ENCODE results near the gene CNTNAP1. TPM values are rescaled to one million over a fixed set of nuclear protein-coding genes. Genes with fewer than 3 reads are reported as not detected.

The CNTNAP1 gene
- total and polyA plus RNA-seq, 9 of the 15 experiments (the other 6 are each of a cell fraction or from before 2014, with no cell fraction given): 0.10 to 1.8 (median 0.62) TPM

DNA sequence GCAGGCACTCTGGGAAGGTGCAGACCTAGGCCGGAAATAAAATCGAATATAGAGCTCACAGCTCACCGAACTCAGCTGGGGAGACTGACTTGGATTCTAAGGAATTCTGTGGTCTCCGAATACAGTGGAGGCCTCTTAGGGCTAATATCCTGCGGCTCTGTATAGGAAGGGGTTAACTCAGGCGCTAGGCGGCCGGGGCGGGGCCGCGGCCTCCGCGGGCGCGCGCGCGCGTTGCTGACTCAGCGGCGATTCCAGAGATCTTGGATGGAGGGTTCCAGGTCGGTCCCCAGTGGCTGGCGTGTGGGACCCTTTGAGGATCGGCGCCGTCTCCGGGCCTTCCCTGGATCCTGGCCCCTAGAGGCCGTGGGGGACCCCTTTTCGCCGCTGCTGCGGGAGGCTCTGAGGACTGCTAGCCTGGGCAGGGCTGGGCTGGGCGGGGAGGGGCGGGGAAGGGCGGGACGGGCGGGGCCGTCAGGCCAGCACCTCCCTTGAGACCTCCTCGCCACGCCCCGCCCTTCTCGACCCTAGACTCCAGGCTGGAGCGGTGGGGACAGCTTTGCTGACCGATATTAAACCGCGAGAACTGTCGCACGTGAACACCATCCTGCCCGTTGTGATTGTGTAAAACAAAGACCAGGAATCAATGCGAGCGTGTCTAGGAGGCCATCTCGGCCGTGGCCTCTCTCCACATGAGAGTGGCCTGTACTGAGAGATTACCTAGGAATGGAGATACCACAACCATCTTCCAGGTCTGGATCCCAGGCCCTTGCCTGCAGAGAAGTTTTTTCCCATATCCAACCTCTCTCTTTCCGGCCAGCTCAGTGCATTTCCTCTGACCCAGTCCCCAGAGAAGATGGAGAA is 4.2 kb upstream of the CNTNAP1 start (continued):
- TF ChIP-seq, protein P1, sequence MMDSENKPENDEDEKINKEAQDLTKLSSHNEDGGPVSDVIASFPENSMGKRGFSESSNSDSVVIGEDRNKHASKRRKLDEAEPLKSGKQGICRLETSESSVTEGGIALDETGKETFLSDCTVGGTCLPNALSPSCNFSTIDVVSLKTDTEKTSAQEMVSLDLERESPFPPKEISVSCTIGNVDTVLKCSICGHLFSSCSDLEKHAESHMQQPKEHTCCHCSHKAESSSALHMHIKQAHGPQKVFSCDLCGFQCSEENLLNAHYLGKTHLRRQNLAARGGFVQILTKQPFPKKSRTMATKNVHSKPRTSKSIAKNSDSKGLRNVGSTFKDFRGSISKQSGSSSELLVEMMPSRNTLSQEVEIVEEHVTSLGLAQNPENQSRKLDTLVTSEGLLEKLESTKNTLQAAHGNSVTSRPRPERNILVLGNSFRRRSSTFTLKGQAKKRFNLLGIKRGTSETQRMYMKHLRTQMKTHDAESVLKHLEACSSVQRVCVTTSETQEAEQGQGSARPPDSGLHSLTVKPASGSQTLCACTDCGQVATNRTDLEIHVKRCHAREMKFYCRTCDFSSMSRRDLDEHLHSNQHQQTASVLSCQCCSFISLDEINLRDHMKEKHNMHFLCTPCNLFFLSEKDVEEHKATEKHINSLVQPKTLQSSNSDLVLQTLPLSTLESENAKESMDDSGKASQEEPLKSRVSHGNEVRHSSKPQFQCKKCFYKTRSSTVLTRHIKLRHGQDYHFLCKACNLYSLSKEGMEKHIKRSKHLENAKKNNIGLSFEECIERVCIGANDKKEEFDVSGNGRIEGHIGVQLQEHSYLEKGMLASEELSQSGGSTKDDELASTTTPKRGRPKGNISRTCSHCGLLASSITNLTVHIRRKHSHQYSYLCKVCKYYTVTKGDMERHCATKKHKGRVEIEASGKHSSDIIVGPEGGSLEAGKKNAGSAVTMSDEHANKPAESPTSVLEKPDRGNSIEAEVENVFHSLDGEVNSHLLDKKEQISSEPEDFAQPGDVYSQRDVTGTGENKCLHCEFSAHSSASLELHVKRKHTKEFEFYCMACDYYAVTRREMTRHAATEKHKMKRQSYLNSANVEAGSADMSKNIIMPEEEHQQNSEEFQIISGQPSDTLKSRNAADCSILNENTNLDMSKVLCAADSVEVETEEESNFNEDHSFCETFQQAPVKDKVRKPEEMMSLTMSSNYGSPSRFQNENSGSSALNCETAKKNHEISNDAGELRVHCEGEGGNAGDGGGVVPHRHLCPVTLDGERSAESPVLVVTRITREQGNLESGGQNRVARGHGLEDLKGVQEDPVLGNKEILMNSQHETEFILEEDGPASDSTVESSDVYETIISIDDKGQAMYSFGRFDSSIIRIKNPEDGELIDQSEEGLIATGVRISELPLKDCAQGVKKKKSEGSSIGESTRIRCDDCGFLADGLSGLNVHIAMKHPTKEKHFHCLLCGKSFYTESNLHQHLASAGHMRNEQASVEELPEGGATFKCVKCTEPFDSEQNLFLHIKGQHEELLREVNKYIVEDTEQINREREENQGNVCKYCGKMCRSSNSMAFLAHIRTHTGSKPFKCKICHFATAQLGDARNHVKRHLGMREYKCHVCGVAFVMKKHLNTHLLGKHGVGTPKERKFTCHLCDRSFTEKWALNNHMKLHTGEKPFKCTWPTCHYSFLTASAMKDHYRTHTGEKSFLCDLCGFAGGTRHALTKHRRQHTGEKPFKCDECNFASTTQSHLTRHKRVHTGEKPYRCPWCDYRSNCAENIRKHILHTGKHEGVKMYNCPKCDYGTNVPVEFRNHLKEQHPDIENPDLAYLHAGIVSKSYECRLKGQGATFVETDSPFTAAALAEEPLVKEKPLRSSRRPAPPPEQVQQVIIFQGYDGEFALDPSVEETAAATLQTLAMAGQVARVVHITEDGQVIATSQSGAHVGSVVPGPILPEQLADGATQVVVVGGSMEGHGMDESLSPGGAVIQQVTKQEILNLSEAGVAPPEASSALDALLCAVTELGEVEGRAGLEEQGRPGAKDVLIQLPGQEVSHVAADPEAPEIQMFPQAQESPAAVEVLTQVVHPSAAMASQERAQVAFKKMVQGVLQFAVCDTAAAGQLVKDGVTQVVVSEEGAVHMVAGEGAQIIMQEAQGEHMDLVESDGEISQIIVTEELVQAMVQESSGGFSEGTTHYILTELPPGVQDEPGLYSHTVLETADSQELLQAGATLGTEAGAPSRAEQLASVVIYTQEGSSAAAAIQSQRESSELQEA (IDR thresholded peaks at IDR 0.05; ENCODE audit: low read depth): no peak
- no peak for TF ChIP-seq ZNF3 (CRISPR knock-in tag; IDR thresholded peaks at IDR 0.05)
- 0 out of 2 replicates have a peak, but pooled peaks have one; percentile 14 for TF ChIP-seq MXI1 (IDR thresholded peaks at IDR 0.05; ENCODE audit: low read depth, low read length)
- TF ChIP-seq ESRRA (IDR thresholded peaks at IDR 0.05; ENCODE audit: borderline replicate concordance, low read depth): peak; percentile 56; the same call in 1 of the 2 replicates
- no peak for TF ChIP-seq EZH2 (IDR thresholded peaks at IDR 0.05; ENCODE audit: borderline replicate concordance, low read depth, low read length)
- 0 out of 4 replicates have a peak, but pooled peaks of 1 of the 2 experiments have one; percentile 13 for TF ChIP-seq TBL1XR1 (IDR thresholded peaks at IDR 0.05; ENCODE audit: low read length in 2 of 2)
- TF ChIP-seq, protein P2, sequence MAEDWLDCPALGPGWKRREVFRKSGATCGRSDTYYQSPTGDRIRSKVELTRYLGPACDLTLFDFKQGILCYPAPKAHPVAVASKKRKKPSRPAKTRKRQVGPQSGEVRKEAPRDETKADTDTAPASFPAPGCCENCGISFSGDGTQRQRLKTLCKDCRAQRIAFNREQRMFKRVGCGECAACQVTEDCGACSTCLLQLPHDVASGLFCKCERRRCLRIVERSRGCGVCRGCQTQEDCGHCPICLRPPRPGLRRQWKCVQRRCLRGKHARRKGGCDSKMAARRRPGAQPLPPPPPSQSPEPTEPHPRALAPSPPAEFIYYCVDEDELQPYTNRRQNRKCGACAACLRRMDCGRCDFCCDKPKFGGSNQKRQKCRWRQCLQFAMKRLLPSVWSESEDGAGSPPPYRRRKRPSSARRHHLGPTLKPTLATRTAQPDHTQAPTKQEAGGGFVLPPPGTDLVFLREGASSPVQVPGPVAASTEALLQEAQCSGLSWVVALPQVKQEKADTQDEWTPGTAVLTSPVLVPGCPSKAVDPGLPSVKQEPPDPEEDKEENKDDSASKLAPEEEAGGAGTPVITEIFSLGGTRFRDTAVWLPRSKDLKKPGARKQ (CRISPR knock-in tag; IDR thresholded peaks at IDR 0.05): no peak
- TF ChIP-seq, protein P3, sequence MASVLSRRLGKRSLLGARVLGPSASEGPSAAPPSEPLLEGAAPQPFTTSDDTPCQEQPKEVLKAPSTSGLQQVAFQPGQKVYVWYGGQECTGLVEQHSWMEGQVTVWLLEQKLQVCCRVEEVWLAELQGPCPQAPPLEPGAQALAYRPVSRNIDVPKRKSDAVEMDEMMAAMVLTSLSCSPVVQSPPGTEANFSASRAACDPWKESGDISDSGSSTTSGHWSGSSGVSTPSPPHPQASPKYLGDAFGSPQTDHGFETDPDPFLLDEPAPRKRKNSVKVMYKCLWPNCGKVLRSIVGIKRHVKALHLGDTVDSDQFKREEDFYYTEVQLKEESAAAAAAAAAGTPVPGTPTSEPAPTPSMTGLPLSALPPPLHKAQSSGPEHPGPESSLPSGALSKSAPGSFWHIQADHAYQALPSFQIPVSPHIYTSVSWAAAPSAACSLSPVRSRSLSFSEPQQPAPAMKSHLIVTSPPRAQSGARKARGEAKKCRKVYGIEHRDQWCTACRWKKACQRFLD (CRISPR knock-in tag; IDR thresholded peaks at IDR 0.05): peak; percentile 60; the same call in 1 of the 2 replicates
- TF ChIP-seq BDP1 (IDR thresholded peaks at IDR 0.05; ENCODE audit: insufficient read depth, insufficient read length): no peak
- TF ChIP-seq NR2C2 (CRISPR knock-in tag; IDR thresholded peaks at IDR 0.05): no peak
- peak; percentile 59; the same call in 1 of the 2 replicates for TF ChIP-seq NR2C2 (tag; IDR thresholded peaks at IDR 0.05)
- no peak for TF ChIP-seq STAG1 (CRISPR knock-in tag; IDR thresholded peaks at IDR 0.05; ENCODE audit: borderline replicate concordance)
- TF ChIP-seq ZNF644 (tag; IDR thresholded peaks at IDR 0.05; ENCODE audit: low read depth): no peak
- 0 out of 2 replicates have a peak, but pooled peaks have one; percentile 10 for TF ChIP-seq ZNF384 (IDR thresholded peaks at IDR 0.05; ENCODE audit: low read depth, low read length)
- TF ChIP-seq ZNF232 (CRISPR knock-in tag; IDR thresholded peaks at IDR 0.05): no peak
- peak; percentile 47; the same call in 1 of the 2 replicates for TF ChIP-seq SMAD4 (CRISPR knock-in tag; conservative IDR thresholded peaks at IDR 0.05)

Data from K562 (cell line).